Measurements from ENCODE around the gene FANCL. TPM values are rescaled to one million over a fixed set of nuclear protein-coding genes. Genes with fewer than 3 reads are reported as not detected.
"Not testable (repeated sequence)": the region's sequence is repeated elsewhere in the genome, so short reads cannot be mapped to it uniquely, and the experiment has no call there.

FANCL gene
- total RNA-seq, 1 experiment from 2014 or later, result 25.7 TPM

- TF ChIP-seq REST (IDR thresholded peaks at IDR 0.05; ENCODE audit: insufficient read depth in 1 of 2, low read depth in 2 of 2, low read length in 1 of 2) (no peak), POLR2AphosphoS5 (IDR thresholded peaks at IDR 0.05; ENCODE audit: low read depth, low read length) (no peak)
- DNase-seq (ENCODE audit: low read depth, low spot score) (no peak), ATAC-seq (no peak)
- ChIA-PET CTCF (no interaction called here), POLR2A (no interaction called here)
- no peaks in the 10 kb centered on the region; the same call in 1 of the 2 replicates for H3K4me1 ChIP-seq (ENCODE audit: control insufficient read depth, insufficient read depth, low read length)
- no TSS peak for BruUV-seq (replicated peaks)
- intact Hi-C loops (cut with micrococcal nuclease; ENCODE audit: unreplicated experiment) (no loop called here), in situ Hi-C loops (cut with HindIII; ENCODE audit: low pct_unique_long_range_greater_than_20kb, low sequenced_read_pairs) (no loop called here)
- H3K36me3 ChIP-seq (ENCODE audit: control insufficient read depth, insufficient read depth, low read length), result peaks cover 2% of the 10 kb centered on the region; the same call in 1 of the 2 replicates
- no peaks in the 10 kb centered on the region for H3K9me3 ChIP-seq (ENCODE audit: control insufficient read depth, insufficient read depth, low read depth, low read length)
- H3K4me3 ChIP-seq (ENCODE audit: low read depth in 2 of 2, low read length in 2 of 2), result no peak overlapping the region
- no peaks in the 10 kb centered on the region for H3K27me3 ChIP-seq (ENCODE audit: control insufficient read depth, insufficient read depth, low read length)
- no peak overlapping the region for H3K27ac ChIP-seq (ENCODE audit: low read length)
These were observed 45.5 kb downstream of the FANCL start for GRCh38 chr2:58195662-58196061.

DNA sequence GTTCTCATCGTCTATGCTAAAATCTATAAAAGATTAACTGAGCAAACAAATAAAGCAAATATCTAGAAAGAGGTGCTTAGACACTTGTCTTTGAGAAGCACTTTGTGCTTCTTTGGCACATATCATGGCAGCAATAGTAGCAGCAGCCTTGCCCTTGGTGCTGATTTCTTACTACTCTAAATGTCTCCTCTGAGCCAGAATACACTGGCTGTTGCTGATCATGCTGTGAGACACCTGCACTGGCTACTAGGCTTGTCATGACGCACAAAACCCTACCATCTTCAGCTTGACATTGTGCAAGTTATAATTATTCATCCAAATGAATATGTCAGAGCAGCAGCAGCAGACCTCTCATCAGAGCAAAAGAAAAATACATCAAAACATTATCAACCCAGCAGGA lies 46.7 kb downstream of the FANCL start:
- Histone ChIP-seq H3K36me3 (ENCODE audit: control insufficient read depth, insufficient read depth, low read length) (peaks cover 2% of the 10 kb centered on the region; the same call in 1 of the 2 replicates), H3K27me3 (ENCODE audit: control insufficient read depth, insufficient read depth, low read length) (no peaks in the 10 kb centered on the region), H3K4me3 (ENCODE audit: low read depth in 2 of 2, low read length in 2 of 2) (no peak overlapping the region), H3K4me1 (ENCODE audit: control insufficient read depth, insufficient read depth, low read length) (no peaks in the 10 kb centered on the region), H3K9me3 (ENCODE audit: control insufficient read depth, insufficient read depth, low read depth, low read length) (no peaks in the 10 kb centered on the region), H3K27ac (ENCODE audit: low read length) (no peak overlapping the region)
- no TSS peak for BruUV-seq (replicated peaks)
- ChIA-PET POLR2A (no interaction called here), CTCF (no interaction called here)
- DNase-seq (ENCODE audit: low read depth, low spot score) (no peak), ATAC-seq (no peak)
- in situ Hi-C loops (cut with HindIII; ENCODE audit: low pct_unique_long_range_greater_than_20kb, low sequenced_read_pairs) (no loop called here), intact Hi-C loops (cut with micrococcal nuclease; ENCODE audit: unreplicated experiment) (no loop called here)
- TF ChIP-seq REST (IDR thresholded peaks at IDR 0.05; ENCODE audit: insufficient read depth in 1 of 2, low read depth in 2 of 2, low read length in 1 of 2) (no peak), SIN3A (IDR thresholded peaks at IDR 0.05; ENCODE audit: borderline replicate concordance, insufficient read depth, low read depth, low read length) (no peak), CTCF (IDR thresholded peaks at IDR 0.05) (no peak), POLR2AphosphoS5 (IDR thresholded peaks at IDR 0.05; ENCODE audit: low read depth, low read length) (no peak), TCF7L2 (IDR thresholded peaks at IDR 0.05; ENCODE audit: low read depth, low read length) (no peak)

GRCh38 chr2:58187022-58187421 lies 54.1 kb downstream of the FANCL start:
- POLR2A ChIA-PET; BruUV-seq (replicated peaks): not testable (repeated sequence)

More at GRCh38 chr2:58187022-58187421, 54.1 kb downstream of the FANCL start:
- in situ Hi-C loops (cut with HindIII; ENCODE audit: low pct_unique_long_range_greater_than_20kb, low sequenced_read_pairs); ATAC-seq; H3K4me3 ChIP-seq (ENCODE audit: low read depth in 2 of 2, low read length in 2 of 2); CTCF ChIA-PET; DNase-seq (ENCODE audit: low read depth, low spot score); H3K36me3 ChIP-seq (ENCODE audit: control insufficient read depth, insufficient read depth, low read length); H3K27ac ChIP-seq (ENCODE audit: low read length); H3K4me1 ChIP-seq (ENCODE audit: control insufficient read depth, insufficient read depth, low read length); H3K9me3 ChIP-seq (ENCODE audit: control insufficient read depth, insufficient read depth, low read depth, low read length); H3K27me3 ChIP-seq (ENCODE audit: control insufficient read depth, insufficient read depth, low read length); intact Hi-C loops (cut with micrococcal nuclease; ENCODE audit: unreplicated experiment): not testable (repeated sequence)
